ENCODE results near the gene ZNF362. TPM values are rescaled to one million over a fixed set of nuclear protein-coding genes. Genes with fewer than 3 reads are reported as not detected.

The ZNF362 gene
- total RNA-seq, 2 donors from 2014 or later: 45.0 to 52.0 TPM

GRCh38 chr1:33338048-33338439 lies 81.8 kb downstream of the ZNF362 start:
- intact Hi-C loops (cut with DNase I): no loop called here
- DNase-seq (ENCODE audit: low spot score): no peak
- Histone ChIP-seq H3K9me3 (no peaks in the 10 kb centered on the region), H3K36me3 (no peaks in the 10 kb centered on the region), H3K27me3 (replicated peaks; ENCODE audit: insufficient read depth) (no peaks in the 10 kb centered on the region), H3K4me1 (replicated peaks) (peaks cover 41% of the 10 kb centered on the region), H3K4me3 (no peak overlapping the region), H3K27ac (peak overlapping the region; percentile 76 to 81)
- 24% methylated on average over 1 of the region's 1 CpG for WGBS
- TF ChIP-seq POLR2AphosphoS5 (IDR thresholded peaks at IDR 0.05) (no peak), CTCF (IDR thresholded peaks at IDR 0.05) (no peak), POLR2A (IDR thresholded peaks at IDR 0.05) (no peak)

- DNase-seq (ENCODE audit: low spot score): peak; percentile 58
- 11% methylated on average over 14 of the region's 14 CpGs for WGBS
Measured at GRCh38 chr1:33338440-33339211, 82.3 kb downstream of the ZNF362 start.

GRCh38 chr1:33339413-33339812 lies 83.1 kb downstream of the ZNF362 start:
- Histone ChIP-seq H3K9me3 (no peaks in the 10 kb centered on the region), H3K27ac (peak overlapping the region; percentile 76 to 81), H3K27me3 (replicated peaks; ENCODE audit: insufficient read depth) (no peaks in the 10 kb centered on the region), H3K4me3 (no peak overlapping the region), H3K36me3 (no peaks in the 10 kb centered on the region), H3K4me1 (replicated peaks) (peaks cover 41% of the 10 kb centered on the region)
- TF ChIP-seq POLR2A (IDR thresholded peaks at IDR 0.05): no peak
- no peak for TF ChIP-seq POLR2AphosphoS5 (IDR thresholded peaks at IDR 0.05)
- no peak for TF ChIP-seq CTCF (IDR thresholded peaks at IDR 0.05)
- intact Hi-C loops (cut with DNase I): no loop called here
- DNase-seq (ENCODE audit: low spot score): no peak
- WGBS: 7% methylated on average over 2 of the region's 2 CpGs

More at GRCh38 chr1:33338440-33339211, 82.3 kb downstream of the ZNF362 start:
- peaks cover 41% of the 10 kb centered on the region for H3K4me1 ChIP-seq (replicated peaks)
- H3K9me3 ChIP-seq: no peaks in the 10 kb centered on the region
- peak overlapping the region; percentile 76 to 81 for H3K27ac ChIP-seq
- H3K4me3 ChIP-seq: no peak overlapping the region
- H3K27me3 ChIP-seq (replicated peaks; ENCODE audit: insufficient read depth): no peaks in the 10 kb centered on the region
- no peaks in the 10 kb centered on the region for H3K36me3 ChIP-seq
- intact Hi-C loops (cut with DNase I): no loop called here
- TF ChIP-seq CTCF (IDR thresholded peaks at IDR 0.05): no peak
- no peak for TF ChIP-seq POLR2A (IDR thresholded peaks at IDR 0.05)
- peak; percentile 35 for TF ChIP-seq POLR2AphosphoS5 (IDR thresholded peaks at IDR 0.05)

- H3K4me1 ChIP-seq (replicated peaks): peaks cover 41% of the 10 kb centered on the region
- no peak overlapping the region for H3K4me3 ChIP-seq
- intact Hi-C loops (cut with DNase I): no loop called here
- DNase-seq (ENCODE audit: low spot score): no peak
- H3K27ac ChIP-seq: peak overlapping the region; percentile 64 to 81
- no peaks in the 10 kb centered on the region for H3K27me3 ChIP-seq (replicated peaks; ENCODE audit: insufficient read depth)
- H3K9me3 ChIP-seq: no peaks in the 10 kb centered on the region
- TF ChIP-seq CTCF (IDR thresholded peaks at IDR 0.05) (no peak), POLR2A (IDR thresholded peaks at IDR 0.05) (no peak), POLR2AphosphoS5 (IDR thresholded peaks at IDR 0.05) (peak; percentile 28)
- 53% methylated on average over 6 of the region's 6 CpGs for WGBS
- no peaks in the 10 kb centered on the region for H3K36me3 ChIP-seq
Measured at GRCh38 chr1:33341190-33341589, 84.9 kb downstream of the ZNF362 start.
